Esophagus (tissue), 2 donors: Measurements from ENCODE around the gene RNU5B-1. TPM values are rescaled to one million over a fixed set of nuclear protein-coding genes. Genes with fewer than 3 reads are reported as not detected.
"Not testable (repeated sequence)": the region's sequence is repeated elsewhere in the genome, so short reads cannot be mapped to it uniquely, and the experiment has no call there.

Experiments
- H3K27ac ChIP-seq, 2 donors: one replicate each; pipeline ENCODE4 v1.5.1; 2013; ENCODE audit warnings: low read depth in 2 of 2, mild to moderate bottlenecking in 2 of 2, inconsistent platforms in 1 of 2, low read length in 1 of 2, moderate library complexity in 1 of 2
- H3K27me3 ChIP-seq, 2 donors: one replicate each; pipeline ENCODE4 v1.6.1; 2013; ENCODE audit warnings: low read length in 2 of 2, control low read depth in 1 of 2, mild to moderate bottlenecking in 1 of 2; ENCODE audit not compliant: insufficient read depth in 2 of 2, control insufficient read depth in 1 of 2
- H3K36me3 ChIP-seq, 2 donors: one replicate each; pipeline ENCODE4 v1.6.1; 2013; ENCODE audit warnings: low read length in 1 of 2; ENCODE audit not compliant: control insufficient read depth in 2 of 2, insufficient read depth in 2 of 2
- H3K4me1 ChIP-seq, 2 donors: one replicate each; pipeline ENCODE4 v1.6.1; 2013; ENCODE audit warnings: low read length in 1 of 2; ENCODE audit not compliant: control insufficient read depth in 2 of 2, insufficient read depth in 2 of 2
- H3K4me3 ChIP-seq, 2 donors: one replicate each; pipeline ENCODE4 v1.5.1; 2013; ENCODE audit warnings: low read length in 2 of 2, mild to moderate bottlenecking in 2 of 2, low read depth in 1 of 2, moderate library complexity in 1 of 2
- H3K9me3 ChIP-seq, 2 donors: one replicate each; pipeline ENCODE4 v1.6.1; 2013; ENCODE audit warnings: mild to moderate bottlenecking in 2 of 2, low read depth in 1 of 2, low read length in 1 of 2, moderate library complexity in 1 of 2; ENCODE audit not compliant: control insufficient read depth in 2 of 2, insufficient read depth in 1 of 2
- WGBS, 2 donors: extraction: QIAGEN DNeasy Blood & Tissue Kit; methylation state at CpG; one replicate each; pipeline ENCODE4 v1.1.7; 2013; 5-methylcytosine and 5-hydroxymethylcytosine counted together
- polyA plus RNA-seq, 2 donors: library from polyadenylated mRNA; stranded (reverse); fragments of 200-250 nt; gene quantifications; one replicate each; pipeline ENCODE4 v1.2.3, GENCODE V29; 2013
- donor health status: healthy with polysubstance abuse.
- donor health status: Bipolar disorder and iron deficiency.

Gene RNU5B-1
- polyA plus RNA-seq, 2 donors, result not detected

DNA sequence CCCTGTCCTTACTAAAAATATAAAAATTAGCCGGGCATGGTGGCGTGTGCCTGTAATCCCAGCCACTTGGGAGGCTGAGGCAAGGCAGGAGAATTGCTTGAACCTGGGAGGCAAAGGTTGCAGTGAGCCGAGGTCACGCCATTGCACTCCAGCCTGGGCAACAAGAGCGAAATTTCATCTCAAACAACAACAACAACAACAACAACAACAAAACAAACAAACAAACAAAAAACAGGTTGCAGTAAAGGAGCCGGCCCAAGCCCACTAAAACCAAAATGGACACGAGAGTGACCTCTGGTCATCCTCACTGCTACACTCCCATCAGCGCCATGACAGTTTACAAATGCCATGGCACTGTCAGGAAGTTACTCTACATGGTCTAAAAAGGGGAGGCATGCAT is 43.3 kb downstream of the RNU5B-1 start:
- WGBS, 2 donors, result 89 to 90% methylated on average over 8 of the region's 8 CpGs
- H3K36me3 ChIP-seq, H3K4me1 ChIP-seq: not testable (repeated sequence)

DNA sequence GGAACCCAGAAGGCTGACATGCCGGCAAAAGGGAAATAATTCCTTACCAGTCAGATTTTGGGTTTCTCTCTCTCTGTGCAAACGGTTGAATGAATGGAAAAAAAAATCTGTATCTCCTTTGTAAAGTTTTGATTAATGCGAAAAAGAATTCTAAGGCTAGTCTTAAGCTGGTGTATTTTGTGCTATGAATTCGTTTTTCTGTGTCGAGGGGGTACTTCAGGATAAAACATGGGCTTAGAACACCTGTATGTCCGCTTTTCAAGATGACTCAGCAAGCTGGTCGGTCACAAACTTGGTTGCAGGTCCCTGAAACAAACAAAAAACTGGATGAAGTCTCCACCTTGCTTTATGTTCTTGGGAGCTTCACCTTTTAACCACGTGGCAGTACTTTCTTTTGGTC is 44.9 kb downstream of the RNU5B-1 start:
- H3K9me3 ChIP-seq, result no peaks in the 10 kb centered on the region
- no peaks in the 10 kb centered on the region for H3K36me3 ChIP-seq
- no peaks in the 10 kb centered on the region for H3K27me3 ChIP-seq
- no peaks in the 10 kb centered on the region for H3K4me1 ChIP-seq
- H3K4me3 ChIP-seq, result no peak overlapping the region
- 67 to 74% methylated on average over 8 of the region's 8 CpGs for WGBS, 2 donors
- H3K27ac ChIP-seq, result no peak overlapping the region

More for the DNA sequence above, 43.3 kb downstream of the RNU5B-1 start:
- not testable (repeated sequence) for H3K4me3 ChIP-seq, H3K27me3 ChIP-seq, H3K27ac ChIP-seq, H3K9me3 ChIP-seq

DNA sequence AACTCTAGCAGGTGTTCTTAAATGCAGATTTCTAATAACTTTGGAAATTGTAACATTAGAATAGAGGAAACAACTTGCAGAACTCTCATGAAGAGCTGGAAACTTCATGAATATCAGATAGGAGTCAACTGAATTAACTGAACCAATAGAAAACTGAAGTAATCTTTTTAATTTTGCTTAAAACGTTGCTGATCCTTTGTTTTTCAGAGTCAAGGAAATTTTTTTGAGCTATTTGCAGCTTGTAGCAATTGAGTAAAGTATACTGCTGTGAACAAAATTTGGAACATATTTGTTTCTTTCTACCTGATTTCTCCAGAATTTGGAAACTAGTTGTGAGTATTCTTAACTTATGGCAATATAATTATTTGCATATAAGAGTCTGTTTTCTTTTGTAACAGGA is 47.5 kb downstream of the RNU5B-1 start:
- 58 to 60% methylated on average over 1 of the region's 1 CpG for WGBS, 2 donors
- not testable (repeated sequence) for H3K4me1 ChIP-seq

More for the DNA sequence above, 47.5 kb downstream of the RNU5B-1 start:
- H3K36me3 ChIP-seq, H3K27me3 ChIP-seq, H3K4me3 ChIP-seq, H3K27ac ChIP-seq, H3K9me3 ChIP-seq: not testable (repeated sequence)

Other genes starting within 250 kb of the RNU5B-1 start
- gene RASL12, start 236.7 kb upstream of the RNU5B-1 start, polyA plus RNA-seq, result 10 to 100 TPM in 1 of 2 donors, 1 to 10 TPM in 1; 2.6 to 10.9 TPM
- not detected for gene KBTBD13, start 227.9 kb upstream of the RNU5B-1 start, polyA plus RNA-seq
- gene UBAP1L, start 189.5 kb upstream of the RNU5B-1 start, polyA plus RNA-seq, result 1 to 10 TPM in 1 of 2 donors, under 1 TPM in 1; 0.89 to 5.7 TPM
- gene PDCD7, start 170.9 kb upstream of the RNU5B-1 start, polyA plus RNA-seq, result 10 to 100 TPM; 11.9 to 17.8 TPM
- 10 to 100 TPM; 17.9 to 23.4 TPM for gene CLPX, start 119.3 kb upstream of the RNU5B-1 start, polyA plus RNA-seq
- 1 to 10 TPM in 1 of 2 donors, under 1 TPM in 1; 0.75 to 1.6 TPM for gene CILP, start 93.2 kb upstream of the RNU5B-1 start, polyA plus RNA-seq
- 1 to 10 TPM; 4.5 to 5.6 TPM for gene PARP16, start 17.8 kb upstream of the RNU5B-1 start, polyA plus RNA-seq
- gene RNU5A-1, start 8.6 kb upstream of the RNU5B-1 start, polyA plus RNA-seq, result not detected
- under 1 TPM in 1 of 2 donors, not detected in 1; under 0.01 TPM for gene IGDCC3, start 73.3 kb downstream of the RNU5B-1 start, polyA plus RNA-seq
- under 1 TPM; 0.26 to 0.38 TPM for gene IGDCC4, start 118.3 kb downstream of the RNU5B-1 start, polyA plus RNA-seq
- gene DPP8, start 213.0 kb downstream of the RNU5B-1 start, polyA plus RNA-seq, result 1 to 10 TPM; 5.6 to 6.4 TPM
- 10 to 100 TPM in 1 of 2 donors, 1 to 10 TPM in 1; 5.6 to 16.0 TPM for gene HACD3, start 225.8 kb downstream of the RNU5B-1 start, polyA plus RNA-seq